ENCODE data around the gene RWDD1.

GRCh38 chr6:116564921-116565872 lies 6.1 kb upstream of the RWDD1 start:
- TF ChIP-seq EZH2phosphoT487 (IDR thresholded peaks at IDR 0.05; ENCODE audit: low read depth, severe bottlenecking, unreplicated experiment) = no peak
- TF ChIP-seq, protein P1, sequence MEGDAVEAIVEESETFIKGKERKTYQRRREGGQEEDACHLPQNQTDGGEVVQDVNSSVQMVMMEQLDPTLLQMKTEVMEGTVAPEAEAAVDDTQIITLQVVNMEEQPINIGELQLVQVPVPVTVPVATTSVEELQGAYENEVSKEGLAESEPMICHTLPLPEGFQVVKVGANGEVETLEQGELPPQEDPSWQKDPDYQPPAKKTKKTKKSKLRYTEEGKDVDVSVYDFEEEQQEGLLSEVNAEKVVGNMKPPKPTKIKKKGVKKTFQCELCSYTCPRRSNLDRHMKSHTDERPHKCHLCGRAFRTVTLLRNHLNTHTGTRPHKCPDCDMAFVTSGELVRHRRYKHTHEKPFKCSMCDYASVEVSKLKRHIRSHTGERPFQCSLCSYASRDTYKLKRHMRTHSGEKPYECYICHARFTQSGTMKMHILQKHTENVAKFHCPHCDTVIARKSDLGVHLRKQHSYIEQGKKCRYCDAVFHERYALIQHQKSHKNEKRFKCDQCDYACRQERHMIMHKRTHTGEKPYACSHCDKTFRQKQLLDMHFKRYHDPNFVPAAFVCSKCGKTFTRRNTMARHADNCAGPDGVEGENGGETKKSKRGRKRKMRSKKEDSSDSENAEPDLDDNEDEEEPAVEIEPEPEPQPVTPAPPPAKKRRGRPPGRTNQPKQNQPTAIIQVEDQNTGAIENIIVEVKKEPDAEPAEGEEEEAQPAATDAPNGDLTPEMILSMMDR (IDR thresholded peaks at IDR 0.05; ENCODE audit: poor library complexity) = no peak
- no peak for TF ChIP-seq EZH2 (IDR thresholded peaks at IDR 0.05; ENCODE audit: borderline replicate concordance)
